HCT116 (cell line): Measurements from ENCODE around the gene MIEF2. TPM values are rescaled to one million over a fixed set of nuclear protein-coding genes. Genes with fewer than 3 reads are reported as not detected.

Experiments used
- ATAC-seq: fragments of 200-7000 bp; cut with Tn5 transposase; 2 replicates; pipeline ENCODE4 v1.9.1; 2020; ENCODE audit warnings: mild to moderate bottlenecking, moderate library complexity
- BruUV-seq: library from RNA; stranded (reverse); fragments of 400-500 nt; replicated peaks from 2 replicates; lab custom pipeline; 2021; lab: Mats Ljungman, UMichigan
- CTCF ChIA-PET: fragments of 300-600 bp; sonication (Branson Sonifier 250); formaldehyde crosslinking; loops from one replicate; lab custom pipeline; 2021; ENCODE audit warnings: antibody characterized with exemption; lab: Charles Lee
- POLR2A ChIA-PET: fragments of 300-600, 350-600 bp; sonication (Branson Sonifier 250); formaldehyde crosslinking; loops from one replicate; lab custom pipeline; 2021; ENCODE audit warnings: antibody characterized with exemption; lab: Charles Lee
- RAD21 ChIA-PET, 2 experiments: fragments of 300-600 bp; sonication (Branson Sonifier 250); formaldehyde crosslinking; loops; one replicate each; lab custom pipeline; 2023; ENCODE audit warnings: low total read pairs in 2 of 2; ENCODE audit not compliant: uncharacterized antibody in 2 of 2, unreplicated experiment in 2 of 2, low non-redundant PET in 1 of 2; lab: Charles Lee
- DNase-seq: peaks from one replicate; pipeline ENCODE4 v3.0.0-alpha.2; 2010; ENCODE audit warnings: low read depth, low spot score
- H2AFZ ChIP-seq: fragments of 200-600 bp; shearing (Covaris generic), sonication (generic); 2 replicates; pipeline ENCODE4 v1.6.1; 2017; ENCODE audit warnings: low read depth, mixed run types, mixed read lengths, antibody characterized with exemption, low read length; ENCODE audit not compliant: poor library complexity, severe bottlenecking
- H3K27ac ChIP-seq: 2 replicates; pipeline ENCODE4 v1.5.1; 2012; ENCODE audit warnings: low read depth, low read length
- H3K27me3 ChIP-seq: fragments of 200-600 bp; sonication (generic); 2 replicates; pipeline ENCODE4 v1.6.1; 2016; ENCODE audit warnings: mixed run types, low read length, mixed read lengths; ENCODE audit not compliant: insufficient read depth
- H3K36me3 ChIP-seq, 2 experiments: fragments of 200-500 bp in 1 of 2; fragments of 200-600 bp in 1 of 2; sonication (Bioruptor generic) in 1 of 2; sonication (generic) in 1 of 2; 2 replicates each; pipeline versions ENCODE4 v1.5.1 to v1.6.1; 2014 to 2016; ENCODE audit warnings: low read length in 2 of 2, inconsistent platforms in 1 of 2, mixed read lengths in 1 of 2, mixed run types in 1 of 2; ENCODE audit not compliant: insufficient read depth in 2 of 2, control insufficient read depth in 1 of 2
- H3K4me1 ChIP-seq, 2 experiments: fragments of 200-600 bp in 1 of 2; sonication (generic) in 1 of 2; 2 replicates each; pipeline versions ENCODE4 v1.5.1 to v1.6.1; 2012 to 2017; ENCODE audit warnings: low read length in 2 of 2, inconsistent platforms in 1 of 2, mild to moderate bottlenecking in 1 of 2, mixed read lengths in 1 of 2, mixed run types in 1 of 2, moderate library complexity in 1 of 2; ENCODE audit not compliant: insufficient read depth in 2 of 2, control insufficient read depth in 1 of 2
- H3K4me2 ChIP-seq: fragments of 200-600 bp; sonication (generic); 2 replicates; pipeline ENCODE4 v1.6.1; 2017; ENCODE audit warnings: mixed run types, low read length, mixed read lengths
- H3K4me3 ChIP-seq, 2 experiments: fragments of 200-600 bp in 1 of 2; sonication (generic) in 1 of 2; replicated peaks in 1 of 2; 2 replicates each; pipeline ENCODE4 v1.5.1; 2011 to 2016; ENCODE audit warnings: low read length in 2 of 2, control low read depth in 1 of 2, low read depth in 1 of 2, mild to moderate bottlenecking in 1 of 2, mixed read lengths in 1 of 2, mixed run types in 1 of 2
- H3K79me2 ChIP-seq: fragments of 200-600 bp; sonication (generic); 2 replicates; pipeline ENCODE4 v1.6.1; 2017; ENCODE audit warnings: mild to moderate bottlenecking, mixed run types, low read length, moderate library complexity, mixed read lengths; ENCODE audit not compliant: insufficient read depth
- H3K9ac ChIP-seq: fragments of 200-600 bp; sonication (generic); 2 replicates; pipeline ENCODE4 v1.6.1; 2016; ENCODE audit warnings: low read length, mixed read lengths
- H3K9me2 ChIP-seq: fragments of 200-600 bp; sonication (generic), shearing (Covaris generic); 2 replicates; pipeline ENCODE4 v1.6.1; 2017; ENCODE audit warnings: mixed run types, mild to moderate bottlenecking, moderate library complexity; ENCODE audit not compliant: insufficient read depth
- H3K9me3 ChIP-seq, 2 experiments: fragments of 200-500 bp in 1 of 2; fragments of 200-600 bp in 1 of 2; sonication (Bioruptor generic) in 1 of 2; sonication (generic) in 1 of 2; 2 replicates each; pipeline ENCODE4 v1.6.1; 2014 to 2017; ENCODE audit warnings: low read length in 2 of 2, mixed read lengths in 2 of 2, inconsistent platforms in 1 of 2, low read depth in 1 of 2, mild to moderate bottlenecking in 1 of 2, mixed run types in 1 of 2, moderate library complexity in 1 of 2; ENCODE audit not compliant: control insufficient read depth in 1 of 2, insufficient read depth in 1 of 2
- H4K20me1 ChIP-seq: fragments of 200-600 bp; sonication (generic), shearing (Covaris generic); 2 replicates; pipeline ENCODE4 v1.6.1; 2017; ENCODE audit warnings: mixed run types, mild to moderate bottlenecking, moderate library complexity; ENCODE audit not compliant: insufficient read depth
- EGR1 ChIP-seq: IDR thresholded peaks from 2 replicates; pipeline ENCODE4 v1.6.1; 2012; ENCODE audit warnings: low read depth
- EZH2phosphoT487 ChIP-seq: fragments of 200-600 bp; IDR thresholded peaks from 2 replicates; pipeline ENCODE4 v1.6.1; 2018; ENCODE audit warnings: antibody characterized with exemption, borderline replicate concordance
- POLR2A ChIP-seq: IDR thresholded peaks from 2 replicates; pipeline ENCODE4 v1.7.0; 2011; ENCODE audit warnings: borderline replicate concordance; ENCODE audit not compliant: insufficient read depth, insufficient read length; ENCODE audit errors: extremely low read depth
- intact Hi-C: fragments of 100-400 bp; cut with micrococcal nuclease; formaldehyde crosslinking; loops from 2 replicates; pipeline ENCODE4 v1.10.0; 2022
- total RNA-seq: library from RNA; stranded (reverse); gene quantifications from one replicate; pipeline ENCODE4 v1.2.1, GENCODE V29; 2021; ENCODE audit not compliant: unreplicated experiment

The MIEF2 gene
- total RNA-seq, 1 experiment from 2014 or later: 9.3 TPM

DNA sequence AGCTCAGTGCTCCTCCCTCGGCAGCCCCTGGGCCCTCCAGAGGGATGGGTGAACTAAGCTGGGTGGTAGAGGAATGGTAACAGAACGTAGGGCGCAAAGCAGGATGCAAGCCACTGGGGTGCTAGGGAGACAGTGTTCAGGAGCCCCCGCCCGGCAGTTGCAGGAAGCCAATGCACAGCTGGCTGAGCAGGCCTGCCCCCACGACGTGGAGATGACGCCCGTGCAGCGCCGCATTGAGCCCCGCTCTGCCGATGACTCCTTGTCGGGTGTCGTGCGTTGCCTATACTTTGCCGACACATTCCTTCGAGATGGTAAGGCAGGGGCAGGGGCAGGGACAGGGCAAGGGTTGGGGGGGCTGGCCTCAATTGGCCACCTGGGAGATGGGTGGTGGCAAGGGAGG lies 22.2 kb upstream of the MIEF2 start:
- Histone ChIP-seq H3K4me1 (peaks cover 0 to 13% of the 10 kb centered on the region in 2 experiments; a peak in 2 of 4 replicates), H3K9me2 (no peaks in the 10 kb centered on the region), H3K9ac (no peak overlapping the region), H3K4me2 (no peak overlapping the region), H3K27me3 (no peaks in the 10 kb centered on the region), H3K27ac (no peak overlapping the region), H3K9me3 (no peaks in the 10 kb centered on the region), H3K79me2 (no peaks in the 10 kb centered on the region), H3K36me3 (no peaks in the 10 kb centered on the region; a peak in 1 of 4 replicates), H3K4me3 (no peak overlapping the region), H4K20me1 (no peaks in the 10 kb centered on the region), H2AFZ (no peak overlapping the region)
- ChIA-PET POLR2A (no interaction called here), RAD21 (no interaction called here), CTCF (no interaction called here)
- BruUV-seq: no TSS peak
- ATAC-seq (no peak), DNase-seq (no peak)
- no peak for TF ChIP-seq EGR1
- intact Hi-C loops: no loop called here

DNA sequence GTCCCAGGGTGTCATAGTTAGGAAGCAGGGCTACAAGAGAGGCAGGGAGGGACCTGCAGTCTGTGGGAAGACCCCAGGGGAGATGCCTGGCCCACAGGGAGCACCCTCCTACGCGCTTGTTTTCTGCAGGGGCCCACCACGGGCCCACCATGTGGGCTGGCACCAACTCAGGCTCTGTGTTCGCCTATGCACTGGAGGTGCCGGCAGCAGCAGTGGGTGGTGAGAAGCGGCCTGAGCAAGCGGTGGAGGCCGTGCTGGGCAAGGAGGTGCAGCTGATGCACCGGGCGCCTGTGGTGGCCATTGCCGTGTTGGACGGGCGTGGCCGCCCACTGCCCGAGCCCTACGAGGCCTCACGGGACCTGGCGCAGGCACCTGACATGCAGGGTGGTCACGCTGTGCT lies 20.0 kb upstream of the MIEF2 start:
- Histone ChIP-seq H3K9me2 (no peaks in the 10 kb centered on the region), H4K20me1 (no peaks in the 10 kb centered on the region), H3K4me2 (no peak overlapping the region), H3K79me2 (no peaks in the 10 kb centered on the region), H3K27me3 (no peaks in the 10 kb centered on the region), H2AFZ (no peak overlapping the region), H3K4me1 (peaks cover 0 to 7% of the 10 kb centered on the region in 2 experiments; a peak in 2 of 4 replicates), H3K4me3 (no peak overlapping the region), H3K9ac (no peak overlapping the region), H3K27ac (no peak overlapping the region), H3K36me3 (peaks cover 4 to 7% of the 10 kb centered on the region in 2 experiments), H3K9me3 (no peaks in the 10 kb centered on the region)
- intact Hi-C loops: no loop called here
- no TSS peak for BruUV-seq
- DNase-seq (no peak), ATAC-seq (no peak)
- TF ChIP-seq POLR2A (no peak), EZH2phosphoT487 (no peak)
- ChIA-PET CTCF (no interaction called here), RAD21 (no interaction called here), POLR2A (no interaction called here)
